Panc1 (cell line): Measurements from ENCODE around the gene KAT6B. TPM values are rescaled to one million over a fixed set of nuclear protein-coding genes. Genes with fewer than 3 reads are reported as not detected.
A peak's percentile ranks its signal among the peaks of the same experiment; 100 is the strongest.

Experiments used
- ATAC-seq: fragments of 200-7000 bp; cut with Tn5 transposase; 2 replicates; pipeline ENCODE4 v1.9.1; 2020; ENCODE audit warnings: mild to moderate bottlenecking, moderate library complexity
- BruUV-seq: library from RNA; stranded (reverse); fragments of 400-500 nt; replicated peaks from 2 replicates; lab custom pipeline; 2021; lab: Mats Ljungman, UMichigan
- CTCF ChIA-PET: fragments of 300-600 bp; sonication (Branson Sonifier 250); formaldehyde crosslinking; loops from one replicate; lab custom pipeline; 2022; ENCODE audit warnings: antibody characterized with exemption; lab: Charles Lee
- POLR2A ChIA-PET: fragments of 300-600 bp; sonication (Branson Sonifier 250); formaldehyde crosslinking; loops from one replicate; lab custom pipeline; 2022; ENCODE audit warnings: antibody characterized with exemption; lab: Charles Lee
- DNase-seq: peaks from one replicate; pipeline ENCODE4 v3.0.0-alpha.2; 2010; ENCODE audit warnings: low read depth, low spot score
- H3K27ac ChIP-seq: 2 replicates; pipeline ENCODE4 v1.5.1; 2011; ENCODE audit warnings: mild to moderate bottlenecking, low read length, inconsistent platforms
- H3K27me3 ChIP-seq: fragments of 200-500 bp; sonication (Bioruptor generic); 2 replicates; pipeline ENCODE4 v1.6.0; 2014; ENCODE audit warnings: low read length, inconsistent platforms; ENCODE audit not compliant: control insufficient read depth, insufficient read depth
- H3K36me3 ChIP-seq: fragments of 200-500 bp; sonication (Bioruptor generic); 2 replicates; pipeline ENCODE4 v1.5.1; 2014; ENCODE audit warnings: inconsistent platforms, mild to moderate bottlenecking, low read length, moderate library complexity; ENCODE audit not compliant: control insufficient read depth, insufficient read depth
- H3K4me1 ChIP-seq: 2 replicates; pipeline ENCODE4 v1.5.1; 2011; ENCODE audit warnings: inconsistent platforms, mild to moderate bottlenecking, low read length, moderate library complexity; ENCODE audit not compliant: control insufficient read depth, insufficient read depth
- H3K4me3 ChIP-seq, 2 experiments: 2 replicates each; pipeline ENCODE4 v1.5.1; 2011 to 2012; ENCODE audit warnings: low read depth in 2 of 2, low read length in 2 of 2, mild to moderate bottlenecking in 2 of 2, inconsistent platforms in 1 of 2, moderate library complexity in 1 of 2
- H3K9me3 ChIP-seq: fragments of 200-500 bp; sonication (Bioruptor generic); 2 replicates; pipeline ENCODE4 v1.5.1; 2014; ENCODE audit warnings: low read depth, mild to moderate bottlenecking, inconsistent platforms, low read length, moderate library complexity; ENCODE audit not compliant: control insufficient read depth, insufficient read depth
- POLR2AphosphoS5 ChIP-seq: IDR thresholded peaks from 2 replicates; pipeline ENCODE4 v1.6.1; 2012; ENCODE audit warnings: mild to moderate bottlenecking, low read depth, low read length, moderate library complexity
- SIN3A ChIP-seq: IDR thresholded peaks from 2 replicates; pipeline ENCODE4 v1.6.1; 2012; ENCODE audit warnings: low read depth, mild to moderate bottlenecking, low read length, moderate library complexity, borderline replicate concordance; ENCODE audit not compliant: insufficient read depth
- TCF7L2 ChIP-seq: IDR thresholded peaks from 2 replicates; pipeline ENCODE4 v1.6.1; 2011; ENCODE audit warnings: mild to moderate bottlenecking, low read depth, low read length, inconsistent platforms
- in situ Hi-C: cut with HindIII; loops from 2 replicates; pipeline ENCODE4 v1.10.0; 2016; ENCODE audit warnings: low sequenced_read_pairs, low pct_unique_long_range_greater_than_20kb
- intact Hi-C: fragments of 100-400 bp; cut with micrococcal nuclease; formaldehyde crosslinking; loops from one replicate; pipeline ENCODE4 v1.10.0; 2022; ENCODE audit not compliant: unreplicated experiment
- total RNA-seq: library from RNA; stranded (reverse); gene quantifications from one replicate; pipeline ENCODE4 v1.2.1, GENCODE V29; 2021; ENCODE audit not compliant: unreplicated experiment
- TF ChIP-seq, protein P1 (sequence below), 2 experiments: IDR thresholded peaks; 2 replicates each; pipeline ENCODE4 v1.6.1; 2011 to 2012; ENCODE audit warnings: low read depth in 2 of 2, control low read depth in 1 of 2, low read length in 1 of 2, mild to moderate bottlenecking in 1 of 2, moderate library complexity in 1 of 2; ENCODE audit not compliant: insufficient read depth in 1 of 2
- TF ChIP-seq, protein P2 (sequence below): fragments of 450-650 bp; IDR thresholded peaks from 2 replicates; pipeline ENCODE4 v1.5.1; 2017; ENCODE audit warnings: mild to moderate bottlenecking

KAT6B gene
- total RNA-seq, 1 experiment from 2014 or later = 31.1 TPM

DNA sequence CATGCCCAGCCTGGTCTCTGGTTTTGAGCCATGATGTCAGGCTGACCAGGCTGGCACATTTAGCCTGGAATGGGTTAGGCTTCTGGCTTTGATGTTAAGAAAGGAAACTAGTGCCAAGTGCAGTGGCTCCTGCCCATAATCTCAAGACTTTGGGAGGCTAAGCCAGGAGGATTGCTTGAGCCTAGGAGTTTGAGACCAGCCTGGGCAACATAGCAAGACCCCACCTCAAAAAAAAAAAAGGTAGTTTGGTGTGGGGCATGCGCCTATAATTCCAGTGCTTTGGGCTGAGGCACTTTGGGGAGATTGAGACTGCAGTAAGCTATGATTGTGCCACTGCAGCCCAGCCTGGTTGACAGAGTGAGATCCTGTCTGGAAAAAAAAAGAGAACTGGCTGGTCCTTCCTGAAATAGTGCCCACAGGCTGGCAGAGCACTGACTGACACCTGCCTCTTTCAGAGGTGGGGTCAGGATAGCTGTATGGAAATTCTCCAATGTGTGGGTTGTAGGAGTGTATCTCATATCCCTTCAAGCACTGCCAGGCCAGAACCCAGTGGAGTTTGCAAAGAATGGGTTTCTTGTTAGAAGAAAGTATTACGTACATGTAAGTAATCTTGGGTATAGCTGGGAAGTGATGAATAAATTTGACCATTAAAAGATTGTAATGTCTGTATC lies 61.3 kb downstream of the KAT6B start:
- no peak overlapping the region for H3K27ac ChIP-seq
- no peak for ATAC-seq
- H3K27me3 ChIP-seq = no peaks in the 10 kb centered on the region
- no TSS peak for BruUV-seq
- no peaks in the 10 kb centered on the region for H3K9me3 ChIP-seq
- ChIA-PET POLR2A (interaction anchor here (0.6 kb wide), 1 partner anchor 53 kb away, joined by 3 read pairs; no protein-coding TSS in a partner anchor), CTCF (no interaction called here)
- H3K36me3 ChIP-seq = no peaks in the 10 kb centered on the region
- DNase-seq = no peak
- no peaks in the 10 kb centered on the region for H3K4me1 ChIP-seq
- intact Hi-C loops (no loop called here), in situ Hi-C loops (no loop called here)
- no peak for TF ChIP-seq SIN3A
- TF ChIP-seq, protein P1, sequence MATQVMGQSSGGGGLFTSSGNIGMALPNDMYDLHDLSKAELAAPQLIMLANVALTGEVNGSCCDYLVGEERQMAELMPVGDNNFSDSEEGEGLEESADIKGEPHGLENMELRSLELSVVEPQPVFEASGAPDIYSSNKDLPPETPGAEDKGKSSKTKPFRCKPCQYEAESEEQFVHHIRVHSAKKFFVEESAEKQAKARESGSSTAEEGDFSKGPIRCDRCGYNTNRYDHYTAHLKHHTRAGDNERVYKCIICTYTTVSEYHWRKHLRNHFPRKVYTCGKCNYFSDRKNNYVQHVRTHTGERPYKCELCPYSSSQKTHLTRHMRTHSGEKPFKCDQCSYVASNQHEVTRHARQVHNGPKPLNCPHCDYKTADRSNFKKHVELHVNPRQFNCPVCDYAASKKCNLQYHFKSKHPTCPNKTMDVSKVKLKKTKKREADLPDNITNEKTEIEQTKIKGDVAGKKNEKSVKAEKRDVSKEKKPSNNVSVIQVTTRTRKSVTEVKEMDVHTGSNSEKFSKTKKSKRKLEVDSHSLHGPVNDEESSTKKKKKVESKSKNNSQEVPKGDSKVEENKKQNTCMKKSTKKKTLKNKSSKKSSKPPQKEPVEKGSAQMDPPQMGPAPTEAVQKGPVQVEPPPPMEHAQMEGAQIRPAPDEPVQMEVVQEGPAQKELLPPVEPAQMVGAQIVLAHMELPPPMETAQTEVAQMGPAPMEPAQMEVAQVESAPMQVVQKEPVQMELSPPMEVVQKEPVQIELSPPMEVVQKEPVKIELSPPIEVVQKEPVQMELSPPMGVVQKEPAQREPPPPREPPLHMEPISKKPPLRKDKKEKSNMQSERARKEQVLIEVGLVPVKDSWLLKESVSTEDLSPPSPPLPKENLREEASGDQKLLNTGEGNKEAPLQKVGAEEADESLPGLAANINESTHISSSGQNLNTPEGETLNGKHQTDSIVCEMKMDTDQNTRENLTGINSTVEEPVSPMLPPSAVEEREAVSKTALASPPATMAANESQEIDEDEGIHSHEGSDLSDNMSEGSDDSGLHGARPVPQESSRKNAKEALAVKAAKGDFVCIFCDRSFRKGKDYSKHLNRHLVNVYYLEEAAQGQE (IDR thresholded peaks at IDR 0.05; ENCODE audit: insufficient read depth in 1 of 2, low read depth in 2 of 2, low read length in 1 of 2) = no peak
- TF ChIP-seq, protein P2, sequence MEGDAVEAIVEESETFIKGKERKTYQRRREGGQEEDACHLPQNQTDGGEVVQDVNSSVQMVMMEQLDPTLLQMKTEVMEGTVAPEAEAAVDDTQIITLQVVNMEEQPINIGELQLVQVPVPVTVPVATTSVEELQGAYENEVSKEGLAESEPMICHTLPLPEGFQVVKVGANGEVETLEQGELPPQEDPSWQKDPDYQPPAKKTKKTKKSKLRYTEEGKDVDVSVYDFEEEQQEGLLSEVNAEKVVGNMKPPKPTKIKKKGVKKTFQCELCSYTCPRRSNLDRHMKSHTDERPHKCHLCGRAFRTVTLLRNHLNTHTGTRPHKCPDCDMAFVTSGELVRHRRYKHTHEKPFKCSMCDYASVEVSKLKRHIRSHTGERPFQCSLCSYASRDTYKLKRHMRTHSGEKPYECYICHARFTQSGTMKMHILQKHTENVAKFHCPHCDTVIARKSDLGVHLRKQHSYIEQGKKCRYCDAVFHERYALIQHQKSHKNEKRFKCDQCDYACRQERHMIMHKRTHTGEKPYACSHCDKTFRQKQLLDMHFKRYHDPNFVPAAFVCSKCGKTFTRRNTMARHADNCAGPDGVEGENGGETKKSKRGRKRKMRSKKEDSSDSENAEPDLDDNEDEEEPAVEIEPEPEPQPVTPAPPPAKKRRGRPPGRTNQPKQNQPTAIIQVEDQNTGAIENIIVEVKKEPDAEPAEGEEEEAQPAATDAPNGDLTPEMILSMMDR = no peak
- TF ChIP-seq POLR2AphosphoS5 = no peak
- no peak for TF ChIP-seq TCF7L2
- no peak overlapping the region for H3K4me3 ChIP-seq

DNA sequence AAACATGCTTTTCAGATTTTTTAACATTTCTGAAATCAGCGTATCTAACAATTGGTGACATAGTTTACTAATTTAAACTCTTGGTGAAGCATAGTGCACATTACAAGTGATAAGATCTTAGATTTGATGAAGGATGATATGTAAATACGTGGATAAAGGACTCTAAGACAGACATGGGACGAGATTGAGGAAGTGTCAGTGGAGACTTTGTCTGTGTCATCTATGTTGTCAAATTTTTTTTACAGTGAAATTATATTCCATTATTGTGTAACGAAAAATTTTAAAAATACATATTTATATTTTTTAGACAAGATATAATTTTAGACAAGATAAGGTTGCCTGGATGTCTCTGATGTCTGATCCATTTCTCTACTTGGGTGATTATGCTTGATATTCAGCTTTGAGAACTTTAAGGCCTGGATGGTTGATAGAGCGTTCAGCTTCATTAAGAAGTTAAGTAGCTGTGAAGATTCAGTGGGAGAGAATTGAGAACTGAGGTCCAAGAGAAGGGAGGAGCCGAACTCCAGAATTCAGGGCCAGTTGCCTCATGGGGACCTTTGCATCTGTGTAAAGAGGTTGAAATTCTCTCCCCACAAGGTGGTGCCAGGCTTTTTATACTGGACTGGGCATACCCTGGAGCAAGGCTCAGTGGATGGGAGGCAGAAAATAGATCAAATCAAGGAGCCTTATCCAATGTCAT lies 62.7 kb downstream of the KAT6B start:
- in situ Hi-C loops (no loop called here), intact Hi-C loops (no loop called here)
- no peaks in the 10 kb centered on the region for H3K4me1 ChIP-seq
- no peaks in the 10 kb centered on the region for H3K36me3 ChIP-seq
- POLR2A ChIA-PET = no interaction called here
- no peak overlapping the region for H3K27ac ChIP-seq
- no TSS peak for BruUV-seq
- DNase-seq (peak; percentile 33), ATAC-seq (peak; percentile 78)
- H3K27me3 ChIP-seq = no peaks in the 10 kb centered on the region
- no peak overlapping the region for H3K4me3 ChIP-seq
- H3K9me3 ChIP-seq = no peaks in the 10 kb centered on the region
- no peak for TF ChIP-seq SIN3A
- TF ChIP-seq, protein P2 = peak; percentile 51
- CTCF ChIA-PET = no interaction called here
